Measurements from ENCODE around the gene PBRM1. TPM values are rescaled to one million over a fixed set of nuclear protein-coding genes. Genes with fewer than 3 reads are reported as not detected.

The PBRM1 gene
- total RNA-seq, 1 donor from 2014 or later: 83.4 TPM

DNA sequence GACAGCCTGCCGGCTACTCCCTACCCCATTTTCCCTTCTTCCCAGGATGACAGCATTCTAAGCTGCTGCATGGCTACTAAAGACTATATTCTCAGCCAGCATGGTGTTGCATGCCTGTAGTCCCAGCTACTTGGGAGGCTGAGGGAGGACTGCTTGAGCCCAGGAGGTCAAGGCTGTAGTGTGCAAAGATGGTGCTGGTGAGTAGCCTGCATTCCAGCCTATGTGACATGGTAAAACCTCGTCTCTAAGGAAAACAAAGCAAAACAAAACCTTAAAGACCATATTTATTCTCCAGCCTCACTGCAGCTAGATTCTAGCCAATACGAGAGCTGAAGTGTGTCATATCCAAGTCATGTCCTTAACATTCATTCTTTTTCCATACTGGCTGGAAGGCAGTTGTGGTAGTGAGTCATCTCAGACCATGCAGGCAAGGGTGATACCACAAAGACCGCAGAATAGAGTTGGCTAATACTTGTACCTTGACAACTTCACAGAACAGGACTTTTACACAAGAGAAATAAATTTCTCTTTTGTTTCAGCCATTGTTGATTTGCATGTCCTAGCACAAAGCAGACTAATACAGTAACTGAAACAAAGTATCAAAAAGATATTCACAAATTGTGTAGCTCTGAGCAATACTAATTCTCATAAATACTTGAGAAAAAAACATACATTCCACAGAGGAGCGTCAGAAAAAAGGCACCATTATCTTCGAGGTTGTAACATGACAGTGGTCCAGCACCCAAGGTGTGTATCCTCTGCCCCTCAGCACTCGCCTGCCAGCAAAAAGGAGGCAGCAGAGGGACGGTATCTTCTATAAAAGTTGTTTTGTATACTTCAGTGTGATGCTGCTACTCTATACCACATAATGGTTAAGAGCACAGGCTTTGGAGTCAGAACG, 14.8 kb downstream of the PBRM1 start:
- DNase-seq: no peak

DNA sequence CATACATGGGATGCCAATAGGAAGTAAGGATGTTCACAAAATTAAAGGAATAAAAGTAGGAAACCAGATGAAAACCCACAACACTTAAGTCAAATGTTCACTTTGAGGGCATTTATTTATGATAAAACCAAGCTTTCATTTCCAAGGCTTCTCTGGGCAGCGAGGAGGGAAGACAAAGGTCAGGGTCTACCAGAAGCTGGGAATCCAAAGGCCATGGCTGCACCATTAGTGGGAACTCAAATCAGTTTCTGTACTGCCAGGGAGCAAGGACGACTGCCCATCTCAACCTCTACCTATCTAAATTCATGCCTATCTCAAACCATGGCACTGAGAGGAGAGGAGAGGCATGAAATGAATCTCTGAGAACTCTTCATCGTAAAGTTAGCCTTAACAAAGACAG, 22.6 kb downstream of the PBRM1 start:
- no peak for DNase-seq

DNA sequence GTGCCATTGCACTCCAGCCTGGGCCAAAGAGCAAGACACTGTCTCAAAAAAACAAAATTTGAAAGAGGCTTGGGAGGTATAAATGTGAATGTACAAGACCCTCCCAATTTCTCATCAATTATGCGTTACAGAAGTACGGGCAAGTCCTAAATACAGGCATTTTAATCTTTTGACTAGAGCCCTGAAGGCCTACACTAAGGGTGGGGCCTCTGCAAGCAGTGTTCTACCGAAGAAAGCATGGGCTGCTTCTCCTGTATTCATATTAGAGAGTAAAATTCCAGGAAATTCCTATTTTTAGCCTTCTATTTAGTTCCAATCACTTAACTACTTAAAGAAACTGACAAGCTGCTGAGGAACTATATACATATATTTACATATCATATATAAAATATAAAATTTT, 25.7 kb downstream of the PBRM1 start:
- no peak for DNase-seq

DNA sequence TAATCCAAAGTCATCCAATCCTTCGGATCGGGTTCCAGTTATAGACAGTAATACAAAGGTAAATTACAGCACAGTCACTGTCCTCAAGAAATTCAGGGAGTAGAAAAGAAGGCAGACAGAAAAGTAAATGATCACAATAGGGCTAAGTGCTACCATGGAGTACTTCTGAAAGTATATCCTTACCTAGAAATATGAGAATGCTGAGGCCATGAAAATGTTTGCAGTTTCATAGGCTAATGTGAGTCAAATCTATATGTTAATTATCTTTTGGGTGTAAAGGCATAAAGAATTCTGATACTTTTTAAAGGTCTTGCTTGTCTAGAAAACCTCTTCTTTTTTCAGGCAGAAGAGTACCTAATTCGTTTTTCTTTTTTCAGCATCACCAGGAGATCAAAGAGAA, 29.8 kb downstream of the PBRM1 start:
- DNase-seq: no peak

DNA sequence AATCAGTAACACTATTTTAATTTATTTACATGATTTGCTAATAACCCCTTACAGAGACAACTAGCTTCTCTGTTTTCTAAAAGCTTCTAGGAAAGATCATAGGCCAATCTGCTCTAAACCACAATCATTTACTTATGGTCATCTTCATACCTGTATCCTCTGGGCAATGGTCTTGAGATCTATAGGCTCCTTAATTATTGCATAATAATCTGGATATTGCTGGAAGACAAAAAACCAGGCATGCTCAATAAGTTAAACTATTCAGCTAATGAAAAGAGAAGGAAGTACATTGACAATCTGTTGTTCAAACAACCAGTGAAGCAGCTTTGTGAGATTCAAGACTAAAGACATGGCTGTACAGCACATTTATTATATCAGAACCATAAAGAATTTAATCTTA, 34.1 kb downstream of the PBRM1 start:
- DNase-seq: no peak

DNA sequence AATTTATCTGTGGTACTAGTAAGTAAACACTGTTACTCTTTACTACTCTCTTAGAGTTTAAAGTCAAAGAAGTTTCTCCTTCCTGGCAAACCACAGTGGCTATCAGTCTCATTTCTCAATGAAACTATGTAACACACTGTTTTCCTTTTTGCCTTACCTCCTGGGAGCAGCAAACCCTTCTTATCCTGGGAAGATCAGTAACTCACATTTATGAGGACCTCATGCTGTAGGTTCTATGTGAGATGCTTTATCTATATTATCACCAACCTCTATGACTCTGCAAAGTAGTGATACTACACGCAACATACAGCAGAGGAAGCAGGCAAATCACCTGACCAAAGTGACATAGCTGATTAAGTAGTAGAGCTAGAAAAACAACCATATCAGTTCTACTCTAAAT, 35.3 kb downstream of the PBRM1 start:
- DNase-seq: no peak

DNA sequence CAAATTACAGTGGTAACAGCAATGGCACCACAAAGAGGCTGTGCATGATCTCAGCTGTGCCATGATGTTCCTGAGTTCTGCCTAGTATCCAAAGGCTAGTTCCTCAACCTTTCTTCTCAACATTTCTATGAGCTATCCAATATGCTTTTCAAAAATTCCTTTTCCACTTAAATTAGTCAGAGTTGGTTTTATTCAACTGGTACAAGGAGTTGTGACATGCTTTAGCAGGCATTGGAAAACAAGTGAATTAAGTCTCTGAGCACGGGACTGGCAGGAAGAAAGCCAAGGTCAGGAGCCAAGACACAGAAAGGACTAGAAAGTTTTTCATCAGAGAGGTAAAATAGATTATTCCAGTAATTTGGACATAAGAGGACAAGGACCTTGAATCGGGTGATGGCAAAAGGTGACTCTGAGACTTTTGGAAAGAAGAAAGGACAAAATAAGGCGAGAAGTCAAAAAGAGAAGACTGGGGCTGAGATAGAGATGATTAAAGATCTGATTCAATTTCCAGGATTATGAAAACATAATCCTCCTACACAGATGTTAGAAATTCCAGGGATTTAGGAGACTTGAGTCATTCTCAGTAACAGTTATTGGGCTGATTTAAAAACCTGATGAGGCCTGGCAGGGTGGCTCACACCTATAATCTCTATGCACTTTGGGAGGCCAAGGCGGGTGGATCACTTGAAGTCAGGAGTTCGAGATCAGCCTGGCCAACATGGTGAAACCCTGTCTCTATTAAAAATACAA, 36.1 kb downstream of the PBRM1 start:
- no peak for DNase-seq

DNA sequence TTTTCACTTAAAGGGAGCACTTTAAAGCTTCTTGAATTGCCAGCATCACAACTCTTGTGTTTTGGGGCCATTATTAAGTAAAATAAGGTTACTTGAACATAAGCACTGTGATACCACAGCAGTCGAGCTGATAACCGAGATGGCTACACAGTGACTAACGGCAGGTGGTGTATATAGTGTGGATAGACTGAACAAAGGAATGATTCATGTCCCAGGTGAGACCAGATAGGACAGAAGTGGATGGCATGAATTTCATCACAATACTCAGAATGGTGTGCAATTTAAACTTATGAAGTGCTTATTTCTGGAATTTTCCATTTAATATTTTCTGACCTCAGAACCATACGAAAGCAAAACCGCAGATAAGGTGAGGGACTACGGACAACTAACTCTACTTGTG, 40.2 kb downstream of the PBRM1 start:
- no peak for DNase-seq

DNA sequence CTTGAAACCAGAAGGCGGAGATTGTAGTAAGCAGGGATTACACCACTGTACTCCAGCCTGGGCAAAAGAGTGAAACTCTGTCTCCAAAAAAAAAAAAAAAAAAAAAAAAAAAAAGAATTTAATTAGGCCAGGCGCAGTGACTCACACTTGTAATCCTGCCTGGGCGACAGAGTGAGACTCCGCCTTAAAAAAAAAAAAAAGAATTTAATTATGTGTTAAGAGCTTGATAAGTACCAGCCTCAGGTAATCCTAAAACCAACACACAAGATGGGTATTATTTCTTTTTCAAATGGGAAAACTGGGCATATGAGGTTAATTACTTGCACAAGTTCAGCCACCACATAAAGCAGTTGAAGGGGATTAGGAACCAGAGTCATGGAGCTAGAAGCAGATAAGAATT, 49.0 kb downstream of the PBRM1 start:
- no peak for DNase-seq

DNA sequence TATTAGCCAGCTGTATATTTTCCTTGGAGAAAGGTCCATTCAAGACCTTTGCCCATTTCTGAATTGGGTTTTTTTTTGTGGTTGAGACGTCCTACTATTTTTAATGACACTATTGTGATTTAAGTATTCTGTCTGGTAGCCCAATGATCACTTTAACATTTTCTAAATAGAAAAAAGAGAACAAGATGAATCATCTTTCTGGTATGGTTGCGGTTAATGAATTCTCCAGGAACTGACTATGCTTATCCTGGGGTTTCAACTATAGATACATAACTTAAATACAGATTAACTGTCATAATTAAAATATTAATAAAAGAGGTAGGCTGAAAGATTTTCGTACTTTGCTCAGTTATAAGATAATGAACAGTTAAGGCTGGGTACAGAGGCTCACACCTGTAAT, 51.9 kb downstream of the PBRM1 start:
- DNase-seq: no peak

DNA sequence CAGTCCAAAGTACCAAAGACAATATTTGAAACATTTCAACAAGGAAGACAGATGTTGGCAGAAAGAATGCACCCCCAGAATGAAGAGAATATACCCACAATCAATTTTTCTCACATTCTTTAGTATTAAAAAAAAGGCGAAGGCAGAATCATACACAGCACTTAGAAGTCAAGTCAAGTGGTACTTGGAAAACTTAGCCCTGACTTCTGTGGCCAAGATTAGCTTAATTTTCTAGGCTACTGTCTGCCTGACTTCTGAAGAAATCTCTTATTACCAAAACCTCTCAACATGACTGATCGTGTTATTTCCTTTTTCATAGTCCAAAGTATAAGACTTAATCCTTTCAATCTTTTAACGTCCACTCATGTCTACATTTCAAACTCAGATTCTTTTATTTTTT, 60.7 kb downstream of the PBRM1 start:
- DNase-seq: no peak

DNA sequence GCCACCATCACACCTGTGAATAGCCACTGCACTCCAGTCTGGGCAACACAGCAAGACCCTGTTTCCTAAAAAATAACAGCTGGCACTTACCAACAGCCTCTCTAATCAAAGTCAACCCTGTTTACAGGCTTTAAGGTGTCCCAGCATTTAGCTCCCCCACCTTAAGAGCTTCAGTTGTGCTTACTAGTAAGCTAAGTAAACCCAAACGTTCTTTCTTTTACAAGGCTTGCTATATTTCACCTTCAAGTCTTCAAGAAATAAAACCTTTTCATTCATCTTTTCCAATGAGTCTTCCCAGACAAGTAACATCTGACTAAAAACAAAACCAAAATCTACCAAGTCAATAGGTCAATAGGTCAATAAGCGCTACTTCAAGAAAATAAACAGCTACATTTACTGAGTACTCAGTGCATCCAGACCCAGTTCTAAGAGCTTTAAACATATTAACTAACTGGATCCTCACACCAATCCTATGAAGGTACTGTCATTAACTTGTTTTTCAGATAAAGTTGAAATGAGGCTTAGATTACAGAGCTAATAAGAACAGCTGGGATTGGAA, 62.4 kb downstream of the PBRM1 start:
- no peak for DNase-seq

DNA sequence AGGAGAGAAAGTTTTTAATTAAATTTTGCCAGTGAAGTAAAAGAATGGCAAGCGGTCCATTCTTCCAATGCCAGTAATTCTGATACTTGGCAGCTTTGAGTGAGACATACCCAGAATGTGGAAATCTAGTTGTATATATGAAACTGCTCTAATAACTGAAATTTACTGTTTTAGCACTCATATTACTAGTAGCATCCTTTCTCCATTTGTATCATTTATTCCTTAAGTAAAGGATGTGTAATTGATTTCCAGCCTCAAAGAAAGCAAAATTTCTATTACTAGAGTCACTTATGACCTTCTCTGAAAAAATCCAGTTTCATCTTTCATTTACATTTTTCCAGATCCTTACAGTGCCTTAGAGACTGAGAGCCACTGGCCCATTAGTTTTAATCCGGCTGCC, 65.1 kb downstream of the PBRM1 start:
- DNase-seq: no peak

DNA sequence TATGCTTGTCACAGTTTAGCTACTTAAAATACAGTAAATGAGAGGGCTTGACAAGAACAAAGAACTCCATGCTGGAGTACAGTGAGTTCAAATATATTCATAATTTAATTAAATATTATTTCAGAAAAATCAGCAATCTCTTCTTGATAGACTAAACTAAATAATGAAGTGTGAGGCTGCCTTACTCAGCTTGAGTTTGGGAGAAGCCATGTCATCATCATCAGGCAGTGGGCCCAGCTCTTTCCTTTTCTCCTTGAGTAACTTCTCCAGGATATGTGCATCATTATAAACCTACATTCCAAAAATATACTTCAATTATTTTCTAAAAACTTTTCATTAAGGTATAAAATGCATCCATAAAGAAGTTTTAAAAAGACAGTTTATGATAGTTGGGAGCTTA, 70.5 kb downstream of the PBRM1 start:
- no peak for DNase-seq

DNA sequence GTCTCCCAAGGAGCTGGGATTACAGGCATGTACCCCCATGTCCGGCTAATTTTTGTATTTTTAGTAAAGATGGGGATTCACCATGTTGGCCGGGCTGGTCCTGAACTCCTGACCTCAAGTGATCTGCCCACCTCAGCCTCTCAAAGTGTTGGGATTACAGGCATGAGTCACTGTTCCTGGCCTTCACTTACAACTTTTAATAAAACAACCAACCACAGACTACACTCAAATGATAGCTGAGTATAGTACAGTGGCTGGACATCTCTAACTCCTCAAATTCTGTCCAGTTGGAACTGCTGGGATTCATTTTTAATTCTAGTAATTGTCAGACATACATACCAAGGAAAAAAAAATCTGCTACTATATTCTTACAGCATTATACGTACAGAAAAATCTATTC, 71.0 kb downstream of the PBRM1 start:
- no peak for DNase-seq

DNA sequence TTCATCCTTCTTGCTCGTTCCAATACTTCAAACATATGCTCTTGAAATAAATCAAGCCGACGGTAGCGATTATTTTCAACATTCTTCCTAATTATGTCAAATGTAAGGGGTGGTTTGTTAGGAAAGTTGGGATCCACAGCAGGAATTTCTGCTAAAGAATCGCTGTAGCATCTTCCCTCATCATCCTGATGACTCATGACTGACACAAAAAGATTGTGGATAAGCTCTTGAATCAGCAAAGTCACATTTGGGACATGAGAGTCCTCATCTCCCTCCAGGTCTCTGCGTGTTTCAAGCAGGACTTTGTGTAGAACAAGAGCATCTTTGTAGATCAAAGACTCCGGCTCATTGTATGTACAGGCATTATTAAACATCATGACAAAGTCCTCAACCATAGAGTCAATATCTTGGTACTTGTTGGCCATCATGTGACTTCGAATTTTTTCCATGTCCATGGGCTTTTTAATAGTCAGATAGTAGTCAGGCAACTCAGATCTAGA, 76.3 kb downstream of the PBRM1 start:
- DNase-seq: no peak

DNA sequence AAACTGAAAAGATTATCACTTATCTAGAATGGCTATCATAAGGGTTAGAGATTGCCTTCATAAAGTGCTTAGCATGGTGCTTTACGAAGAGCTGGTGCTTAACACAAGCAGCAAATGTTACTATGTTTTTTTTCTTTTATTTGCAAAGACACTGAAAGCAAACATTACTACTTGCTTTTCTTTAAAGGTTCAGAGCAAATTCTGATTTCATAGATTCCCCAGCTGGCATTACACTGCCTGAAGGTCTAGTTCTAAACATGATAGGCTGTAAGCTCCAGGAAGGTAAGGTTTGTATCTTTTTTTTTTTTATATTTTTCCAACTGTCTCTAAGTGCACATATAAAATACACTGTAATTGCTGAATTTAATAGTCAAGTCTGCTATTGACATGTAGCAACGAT, 77.4 kb downstream of the PBRM1 start:
- no peak for DNase-seq

DNA sequence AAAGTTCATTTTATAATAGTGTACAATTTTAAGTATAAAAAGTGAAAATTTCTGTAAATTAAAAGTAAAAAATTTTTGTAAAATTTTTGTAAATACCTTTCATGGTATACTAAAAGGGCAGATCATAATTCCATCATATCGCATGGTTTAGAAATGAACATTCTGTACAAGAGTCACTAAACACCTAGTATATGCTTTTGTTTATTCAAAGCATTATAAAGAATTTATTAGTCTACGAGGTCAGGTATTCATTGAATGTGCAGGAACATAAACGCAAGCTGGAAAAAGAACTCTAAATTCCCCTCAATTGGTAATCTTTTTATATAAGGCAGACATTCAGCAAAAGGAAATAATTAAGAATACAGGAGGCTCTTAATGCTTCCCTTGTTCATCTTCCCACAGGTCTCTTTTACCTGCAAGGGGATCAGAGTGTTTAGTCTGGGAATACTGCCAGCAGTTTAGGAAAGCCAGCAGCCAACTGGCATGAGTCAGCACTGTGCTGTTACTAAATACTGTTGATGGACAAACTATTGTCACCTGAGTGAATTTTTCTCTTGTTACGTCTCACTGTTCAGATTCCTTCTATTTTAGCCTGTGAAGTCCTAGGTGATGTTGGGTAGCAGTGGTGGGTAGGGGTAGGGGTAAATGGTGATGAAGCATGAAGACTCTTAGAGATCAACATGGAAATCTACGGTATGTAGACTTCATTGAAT, 79.2 kb downstream of the PBRM1 start:
- DNase-seq: no peak

DNA sequence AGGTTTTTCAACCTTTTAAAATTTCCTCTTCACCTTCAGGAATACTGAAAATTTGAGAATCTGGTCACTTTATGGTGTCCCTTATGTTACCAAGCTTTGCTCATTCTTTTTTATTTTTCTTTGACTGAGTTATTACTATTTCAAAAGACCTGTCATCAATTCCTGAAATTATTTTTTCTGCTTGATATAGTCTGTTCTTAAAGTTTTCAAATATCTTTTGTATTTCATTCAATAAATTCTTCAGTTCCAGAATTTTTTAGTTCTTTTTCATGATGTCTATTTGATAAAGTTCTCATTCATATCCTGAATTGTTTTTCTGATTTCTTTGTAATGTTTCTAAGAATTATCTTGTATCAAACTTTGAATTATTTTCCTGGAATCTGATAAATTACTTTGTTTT, 85.5 kb downstream of the PBRM1 start:
- no peak for DNase-seq

DNA sequence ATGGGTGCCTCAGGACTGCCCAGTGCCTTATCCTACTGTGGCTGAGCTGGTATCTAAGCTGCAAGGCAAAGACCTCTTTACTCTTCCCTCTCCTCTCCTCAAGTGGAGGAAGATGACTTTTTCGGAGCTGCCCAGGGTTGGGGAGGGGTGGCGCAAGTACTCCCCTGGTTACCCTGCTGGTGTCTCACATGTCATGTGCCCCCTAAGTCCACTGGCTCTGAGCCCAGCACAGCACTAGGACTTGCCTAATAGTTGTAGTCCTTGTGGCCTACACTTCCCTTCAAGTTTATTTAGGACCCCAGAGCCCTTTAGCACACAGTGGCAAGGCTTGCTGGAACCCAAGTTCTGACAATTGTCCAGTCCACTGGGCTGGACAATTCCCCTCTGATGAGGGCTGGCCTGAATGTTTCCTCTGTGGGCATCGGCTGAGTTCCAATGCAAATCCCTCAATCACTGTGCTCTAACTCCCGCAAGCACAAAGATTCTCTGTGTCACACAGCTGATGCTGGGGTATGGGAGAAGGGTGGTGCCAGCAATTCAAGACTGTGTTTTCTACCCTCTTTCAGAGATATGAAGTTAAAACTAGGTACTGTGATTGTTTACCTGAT, 89.0 kb downstream of the PBRM1 start:
- no peak for DNase-seq

DNA sequence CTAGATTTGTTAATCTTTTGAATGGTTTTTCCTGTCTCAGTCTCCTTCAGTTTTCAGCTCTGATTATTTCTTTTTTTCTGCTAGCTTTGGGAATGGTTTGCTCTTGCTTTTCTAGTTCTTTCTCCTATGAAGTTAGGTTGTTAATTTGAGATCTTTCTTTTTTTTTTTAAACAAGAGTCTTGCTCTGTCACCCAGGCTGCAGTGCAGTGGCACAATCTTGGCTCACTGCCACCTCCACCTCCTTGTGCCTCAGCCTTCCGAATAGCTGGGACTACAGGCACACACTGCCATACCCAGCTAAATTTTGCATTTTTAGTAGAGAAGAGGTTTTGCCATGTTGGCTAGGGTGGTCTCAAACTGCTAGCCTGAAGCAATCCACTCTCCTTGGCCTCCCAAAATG, 92.6 kb downstream of the PBRM1 start:
- no peak for DNase-seq

Data from skin of body (tissue), 2 donors.